ENCODE data around the gene PTPRN2. TPM values are rescaled to one million over a fixed set of nuclear protein-coding genes. Genes with fewer than 3 reads are reported as not detected.

The PTPRN2 gene
- total and polyA plus RNA-seq, 8 donors, result 12.2 to 49.2 (median 31.8) TPM

- peak in 2 of 6 donors; percentile 26 to 27 for DNase-seq
- Histone ChIP-seq H3K4me1 (no peaks in the 10 kb centered on the region), H3K4me3 (no peak overlapping the region), H3K9me3 (no peaks in the 10 kb centered on the region), H3K27ac (no peak overlapping the region), H3K36me3 (no peaks in the 10 kb centered on the region), H3K27me3 (no peaks in the 10 kb centered on the region)
- no peak for FAIRE-seq
- no peak for TF ChIP-seq CTCF (IDR thresholded peaks at IDR 0.05)
- 90 to 92% methylated on average over 12 of the region's 12 CpGs for WGBS, 2 donors
- ATAC-seq, result no peak
- intact Hi-C loops (cut with DNase I), result no loop called here
Observed at GRCh38 chr7:158272091-158272490, 315.5 kb downstream of the PTPRN2 start.

DNA sequence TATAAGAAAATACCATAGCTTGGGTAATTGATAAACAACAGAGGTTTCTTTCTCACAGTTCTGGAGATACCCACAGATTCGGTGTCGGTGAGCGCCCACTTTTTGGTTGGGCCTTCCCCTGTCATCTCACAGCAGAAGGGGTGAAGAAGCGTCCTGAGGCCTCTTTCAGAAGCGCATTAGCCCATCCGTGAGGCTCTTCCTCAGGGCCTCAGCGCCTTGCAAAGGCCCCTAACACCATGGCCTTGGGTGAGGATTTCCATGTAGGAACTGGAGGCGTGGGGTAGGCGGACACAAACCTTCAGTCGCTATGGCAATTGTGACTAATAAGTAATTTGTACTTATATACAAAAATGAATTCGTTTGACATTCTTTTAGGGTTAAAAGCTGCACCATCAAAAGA, 316.0 kb downstream of the PTPRN2 start:
- Histone ChIP-seq H3K4me1 (no peaks in the 10 kb centered on the region), H3K9me3 (no peaks in the 10 kb centered on the region), H3K27ac (no peak overlapping the region), H3K4me3 (no peak overlapping the region), H3K27me3 (no peaks in the 10 kb centered on the region), H3K36me3 (no peaks in the 10 kb centered on the region)
- ATAC-seq (no peak), DNase-seq (no peak), FAIRE-seq (no peak)
- 92 to 93% methylated on average over 11 of the region's 11 CpGs for WGBS, 2 donors
- intact Hi-C loops (cut with DNase I), result no loop called here
- no peak for TF ChIP-seq CTCF (IDR thresholded peaks at IDR 0.05)

DNA sequence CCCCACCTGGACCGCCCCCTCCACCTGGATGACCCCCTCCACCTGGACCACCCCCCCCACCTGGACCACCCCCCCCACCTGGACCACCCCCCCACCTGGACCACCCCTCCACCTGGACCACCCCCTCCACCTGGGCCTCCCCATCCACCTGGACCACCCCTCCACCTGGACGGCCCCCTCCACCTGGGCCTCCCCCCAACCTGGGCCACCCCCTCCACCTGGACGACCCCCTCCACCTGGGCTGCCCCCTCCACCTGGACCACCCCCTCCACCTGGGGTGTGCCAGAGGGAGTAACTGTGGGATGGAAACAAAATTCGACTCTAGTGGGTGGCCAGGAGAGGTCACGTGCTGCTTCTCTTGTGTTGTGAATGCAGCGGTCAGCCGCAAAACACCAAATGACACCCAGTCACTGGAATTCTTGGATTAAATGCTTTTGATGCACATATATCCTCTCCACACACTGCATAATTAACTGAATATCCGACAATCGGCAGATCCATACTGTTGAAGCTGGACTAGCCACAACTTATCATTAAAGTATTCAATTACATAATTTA, 316.7 kb downstream of the PTPRN2 start:
- Histone ChIP-seq H3K4me1 (no peaks in the 10 kb centered on the region), H3K27me3 (no peaks in the 10 kb centered on the region), H3K9me3 (no peaks in the 10 kb centered on the region), H3K4me3 (no peak overlapping the region), H3K36me3 (no peaks in the 10 kb centered on the region), H3K27ac (no peak overlapping the region)
- ATAC-seq (no peak), FAIRE-seq (no peak), DNase-seq (peak in 2 of 6 donors; percentile 30 to 45)
- intact Hi-C loops (cut with DNase I), result no loop called here
- 90 to 92% methylated on average over 8 to 9 of the region's 9 CpGs for WGBS, 2 donors
- TF ChIP-seq CTCF (IDR thresholded peaks at IDR 0.05), result no peak

DNA sequence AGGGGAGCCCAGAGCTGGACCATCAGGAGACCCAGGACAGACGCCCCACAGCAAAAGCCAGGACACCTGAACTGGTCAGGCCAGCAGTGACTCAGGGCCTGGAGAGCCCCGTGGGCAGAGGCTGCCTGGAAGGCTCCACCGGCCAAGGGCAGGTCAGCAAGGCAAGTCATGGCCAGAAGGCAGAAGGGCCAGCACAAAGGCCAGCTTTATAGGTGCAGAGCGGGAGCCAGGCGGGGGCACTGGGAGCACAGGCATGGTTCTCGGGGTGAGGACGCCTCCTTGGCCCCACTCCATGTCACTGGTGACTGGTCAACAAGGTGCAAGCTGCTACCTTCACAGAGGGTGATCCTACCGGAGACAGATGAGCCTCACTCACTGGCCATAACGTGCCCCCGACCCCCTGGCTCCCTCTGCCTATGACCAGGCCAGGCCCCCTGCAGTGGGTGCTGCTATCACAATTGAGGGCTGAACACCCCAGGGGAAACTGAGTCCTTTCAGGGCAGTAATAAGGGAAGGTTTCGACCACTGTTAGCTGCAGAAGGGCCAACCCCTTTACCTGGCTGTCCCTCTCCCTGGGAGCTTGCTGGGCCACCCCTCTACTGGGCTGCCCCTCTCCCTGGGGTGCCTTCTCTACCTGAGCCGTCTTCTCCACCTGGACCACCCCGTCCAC, 317.4 kb downstream of the PTPRN2 start:
- no peaks in the 10 kb centered on the region for H3K27me3 ChIP-seq
- DNase-seq (peak in 2 of 6 donors; percentile 38 to 64), ATAC-seq (no peak), FAIRE-seq (no peak)
- 84 to 92% methylated on average over 12 to 13 of the region's 13 CpGs for WGBS, 2 donors
- H3K27ac ChIP-seq, result no peak overlapping the region
- no peaks in the 10 kb centered on the region for H3K4me1 ChIP-seq
- TF ChIP-seq CTCF (IDR thresholded peaks at IDR 0.05), result no peak
- H3K4me3 ChIP-seq, result no peak overlapping the region
- H3K9me3 ChIP-seq, result no peaks in the 10 kb centered on the region
- intact Hi-C loops (cut with DNase I), result no loop called here
- H3K36me3 ChIP-seq, result no peaks in the 10 kb centered on the region
